Gastrocnemius medialis (tissue), 4 donors: ENCODE data around the gene YLPM1.

Source experiments
- POLR2A ChIP-seq, 2 donors: fragments of 450-650 bp; IDR thresholded peaks; one replicate each; pipeline ENCODE4 v1.6.1; 2017; ENCODE audit warnings: antibody characterized with exemption in 2 of 2, mild to moderate bottlenecking in 2 of 2, moderate library complexity in 2 of 2
- TF ChIP-seq, protein P1 (sequence below), 5 experiments: fragments of 450-650 bp in 3 of 5; fragments of 200-600 bp in 2 of 5; sonication (generic) in 2 of 5; IDR thresholded peaks in 4 of 5; conservative IDR thresholded peaks in 1 of 5; 1 replicate in 4 of 5; 2 replicates in 1 of 5; pipeline ENCODE4 v1.5.1; 2016 to 2019; ENCODE audit warnings: antibody characterized with exemption in 5 of 5, mild to moderate bottlenecking in 3 of 5, moderate library complexity in 3 of 5

GRCh38 chr14:74861734-74862090, 98.6 kb downstream of the YLPM1 start:
- TF ChIP-seq, protein P1, sequence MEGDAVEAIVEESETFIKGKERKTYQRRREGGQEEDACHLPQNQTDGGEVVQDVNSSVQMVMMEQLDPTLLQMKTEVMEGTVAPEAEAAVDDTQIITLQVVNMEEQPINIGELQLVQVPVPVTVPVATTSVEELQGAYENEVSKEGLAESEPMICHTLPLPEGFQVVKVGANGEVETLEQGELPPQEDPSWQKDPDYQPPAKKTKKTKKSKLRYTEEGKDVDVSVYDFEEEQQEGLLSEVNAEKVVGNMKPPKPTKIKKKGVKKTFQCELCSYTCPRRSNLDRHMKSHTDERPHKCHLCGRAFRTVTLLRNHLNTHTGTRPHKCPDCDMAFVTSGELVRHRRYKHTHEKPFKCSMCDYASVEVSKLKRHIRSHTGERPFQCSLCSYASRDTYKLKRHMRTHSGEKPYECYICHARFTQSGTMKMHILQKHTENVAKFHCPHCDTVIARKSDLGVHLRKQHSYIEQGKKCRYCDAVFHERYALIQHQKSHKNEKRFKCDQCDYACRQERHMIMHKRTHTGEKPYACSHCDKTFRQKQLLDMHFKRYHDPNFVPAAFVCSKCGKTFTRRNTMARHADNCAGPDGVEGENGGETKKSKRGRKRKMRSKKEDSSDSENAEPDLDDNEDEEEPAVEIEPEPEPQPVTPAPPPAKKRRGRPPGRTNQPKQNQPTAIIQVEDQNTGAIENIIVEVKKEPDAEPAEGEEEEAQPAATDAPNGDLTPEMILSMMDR (IDR thresholded peaks at IDR 0.05 in 4 of 5, conservative IDR thresholded peaks at IDR 0.05 in 1 of 5), result no peak
- TF ChIP-seq POLR2A (IDR thresholded peaks at IDR 0.05), result no peak
